Measurements from ENCODE around the gene MRPL27. TPM values are rescaled to one million over a fixed set of nuclear protein-coding genes. Genes with fewer than 3 reads are reported as not detected.

Gene MRPL27
- total and polyA plus RNA-seq, 2 of the 4 experiments (the other 2 are of a cell fraction) = 176 to 202 TPM

GRCh38 chr17:50358177-50358576, 14.8 kb downstream of the MRPL27 start:
- no peak overlapping the region for H2BK5ac ChIP-seq (ENCODE audit: low read depth, low read length, poor library complexity, severe bottlenecking)
- no peak overlapping the region for H2BK20ac ChIP-seq (ENCODE audit: low read depth, low read length)
- TF ChIP-seq NFE2L2 (IDR thresholded peaks at IDR 0.05; ENCODE audit: low read depth, low read length) (no peak), RAD21 (IDR thresholded peaks at IDR 0.05; ENCODE audit: low read length) (no peak), BHLHE40 (IDR thresholded peaks at IDR 0.05; ENCODE audit: low read depth, low read length) (no peak), SMC3 (IDR thresholded peaks at IDR 0.05; ENCODE audit: low read depth, low read length) (no peak), POLR2A (IDR thresholded peaks at IDR 0.05; ENCODE audit: low read depth, low read length) (no peak), CHD1 (IDR thresholded peaks at IDR 0.05; ENCODE audit: low read depth, low read length) (no peak), FOS (IDR thresholded peaks at IDR 0.05; ENCODE audit: low read depth, low read length) (no peak), RFX5 (IDR thresholded peaks at IDR 0.05; ENCODE audit: low read depth, low read length) (no peak), RCOR1 (IDR thresholded peaks at IDR 0.05; ENCODE audit: insufficient replicate concordance, low read length) (no peak), MAFK (IDR thresholded peaks at IDR 0.05; ENCODE audit: low read depth, low read length) (no peak), CEBPB (IDR thresholded peaks at IDR 0.05; ENCODE audit: low read depth, low read length) (no peak), MAZ (IDR thresholded peaks at IDR 0.05; ENCODE audit: borderline replicate concordance, low read depth, low read length) (no peak), MXI1 (IDR thresholded peaks at IDR 0.05; ENCODE audit: borderline replicate concordance, low read depth, low read length) (no peak)
- TF ChIP-seq, protein P1, sequence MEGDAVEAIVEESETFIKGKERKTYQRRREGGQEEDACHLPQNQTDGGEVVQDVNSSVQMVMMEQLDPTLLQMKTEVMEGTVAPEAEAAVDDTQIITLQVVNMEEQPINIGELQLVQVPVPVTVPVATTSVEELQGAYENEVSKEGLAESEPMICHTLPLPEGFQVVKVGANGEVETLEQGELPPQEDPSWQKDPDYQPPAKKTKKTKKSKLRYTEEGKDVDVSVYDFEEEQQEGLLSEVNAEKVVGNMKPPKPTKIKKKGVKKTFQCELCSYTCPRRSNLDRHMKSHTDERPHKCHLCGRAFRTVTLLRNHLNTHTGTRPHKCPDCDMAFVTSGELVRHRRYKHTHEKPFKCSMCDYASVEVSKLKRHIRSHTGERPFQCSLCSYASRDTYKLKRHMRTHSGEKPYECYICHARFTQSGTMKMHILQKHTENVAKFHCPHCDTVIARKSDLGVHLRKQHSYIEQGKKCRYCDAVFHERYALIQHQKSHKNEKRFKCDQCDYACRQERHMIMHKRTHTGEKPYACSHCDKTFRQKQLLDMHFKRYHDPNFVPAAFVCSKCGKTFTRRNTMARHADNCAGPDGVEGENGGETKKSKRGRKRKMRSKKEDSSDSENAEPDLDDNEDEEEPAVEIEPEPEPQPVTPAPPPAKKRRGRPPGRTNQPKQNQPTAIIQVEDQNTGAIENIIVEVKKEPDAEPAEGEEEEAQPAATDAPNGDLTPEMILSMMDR (conservative IDR thresholded peaks at IDR 0.05; ENCODE audit: low read depth, low read length) = no peak
- TF ChIP-seq, protein P2, sequence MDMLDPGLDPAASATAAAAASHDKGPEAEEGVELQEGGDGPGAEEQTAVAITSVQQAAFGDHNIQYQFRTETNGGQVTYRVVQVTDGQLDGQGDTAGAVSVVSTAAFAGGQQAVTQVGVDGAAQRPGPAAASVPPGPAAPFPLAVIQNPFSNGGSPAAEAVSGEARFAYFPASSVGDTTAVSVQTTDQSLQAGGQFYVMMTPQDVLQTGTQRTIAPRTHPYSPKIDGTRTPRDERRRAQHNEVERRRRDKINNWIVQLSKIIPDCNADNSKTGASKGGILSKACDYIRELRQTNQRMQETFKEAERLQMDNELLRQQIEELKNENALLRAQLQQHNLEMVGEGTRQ (IDR thresholded peaks at IDR 0.05; ENCODE audit: low read depth, low read length) = no peak
- TF ChIP-seq, protein P3, sequence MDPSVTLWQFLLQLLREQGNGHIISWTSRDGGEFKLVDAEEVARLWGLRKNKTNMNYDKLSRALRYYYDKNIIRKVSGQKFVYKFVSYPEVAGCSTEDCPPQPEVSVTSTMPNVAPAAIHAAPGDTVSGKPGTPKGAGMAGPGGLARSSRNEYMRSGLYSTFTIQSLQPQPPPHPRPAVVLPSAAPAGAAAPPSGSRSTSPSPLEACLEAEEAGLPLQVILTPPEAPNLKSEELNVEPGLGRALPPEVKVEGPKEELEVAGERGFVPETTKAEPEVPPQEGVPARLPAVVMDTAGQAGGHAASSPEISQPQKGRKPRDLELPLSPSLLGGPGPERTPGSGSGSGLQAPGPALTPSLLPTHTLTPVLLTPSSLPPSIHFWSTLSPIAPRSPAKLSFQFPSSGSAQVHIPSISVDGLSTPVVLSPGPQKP (IDR thresholded peaks at IDR 0.05; ENCODE audit: borderline replicate concordance, low read depth, low read length) = no peak
- DNase-seq (no peak), ATAC-seq (ENCODE audit: low read depth) (no peak)
- H3K36me3 ChIP-seq (ENCODE audit: control insufficient read depth, insufficient read depth, low read length) = peaks cover 62% of the 10 kb centered on the region
- H3K27ac ChIP-seq (ENCODE audit: insufficient read depth, low read length) = no peak overlapping the region
- H3K14ac ChIP-seq (replicated peaks; ENCODE audit: low read depth, low read length) = no peak overlapping the region
- no TSS peak for BruUV-seq (replicated peaks)
- H4K91ac ChIP-seq (ENCODE audit: insufficient read depth, low read depth, low read length) = no peak overlapping the region
- no peak overlapping the region for H3K56ac ChIP-seq (ENCODE audit: extremely low read depth, insufficient read depth, low read length)
- H3K18ac ChIP-seq (ENCODE audit: low read depth, low read length) = no peak overlapping the region
- H2AK9ac ChIP-seq (replicated peaks; ENCODE audit: low read depth, low read length, poor library complexity) = no peak overlapping the region
- H3K9ac ChIP-seq (ENCODE audit: low read depth, low read length) = no peak overlapping the region
- H3K27me3 ChIP-seq (ENCODE audit: control insufficient read depth, insufficient read depth, low read length) = no peaks in the 10 kb centered on the region
- H4K5ac ChIP-seq (ENCODE audit: low read depth, low read length) = no peak overlapping the region
- H3K4ac ChIP-seq (ENCODE audit: low read depth, low read length) = no peak overlapping the region
- H2BK15ac ChIP-seq (ENCODE audit: low read depth, low read length) = no peak overlapping the region
- ChIA-PET POLR2A (ENCODE audit: unreplicated experiment) (no interaction called here), CTCF (no interaction called here)
- H3K4me2 ChIP-seq (ENCODE audit: low read depth, low read length) = no peak overlapping the region
- H2AK5ac ChIP-seq (ENCODE audit: low read depth, low read length) = no peak overlapping the region
- no peak overlapping the region for H3K23ac ChIP-seq (ENCODE audit: low read depth, low read length)
- intact Hi-C loops (cut with micrococcal nuclease) (no loop called here), in situ Hi-C loops (cut with MboI; ENCODE audit: low sequenced_read_pairs) (no loop called here), dilution Hi-C loops (cut with HindIII; ENCODE audit: low sequenced_read_pairs, unreplicated experiment) (no loop called here)
- peaks cover 8% of the 10 kb centered on the region; the same call in 1 of the 2 replicates for H4K20me1 ChIP-seq (ENCODE audit: insufficient read depth, low read length)
- 89% methylated on average over 9 of the region's 17 CpGs; no CpG with 5 or more reads in 1 of the 2 experiments for WGBS, 2 experiments (ENCODE audit: extremely low coverage in 2 of 2, insufficient read length in 1 of 2)
- no peaks in the 10 kb centered on the region for H3K9me3 ChIP-seq (ENCODE audit: control insufficient read depth, insufficient read depth, low read length)
- no peak overlapping the region for H2BK120ac ChIP-seq (ENCODE audit: low read depth, low read length)
- H2AFZ ChIP-seq (replicated peaks; ENCODE audit: low read length, poor library complexity) = no peak overlapping the region
- H3K79me1 ChIP-seq (ENCODE audit: low read depth in 1 of 2, low read length in 2 of 2) = peaks cover 3% of the 10 kb centered on the region in 2 experiments; a peak in 2 of 4 replicates
- H3K9me1 ChIP-seq (ENCODE audit: insufficient read depth, low read length) = no peaks in the 10 kb centered on the region
- no peak overlapping the region for H3K4me3 ChIP-seq (ENCODE audit: insufficient read depth, low read depth, low read length)
- no peak overlapping the region for H4K8ac ChIP-seq (ENCODE audit: low read depth in 2 of 2, low read length in 2 of 2)
- H3K4me1 ChIP-seq (ENCODE audit: control insufficient read depth, insufficient read depth, low read length) = no peaks in the 10 kb centered on the region
